ENCODE data around the gene PDE2A.

Gene PDE2A

DNA sequence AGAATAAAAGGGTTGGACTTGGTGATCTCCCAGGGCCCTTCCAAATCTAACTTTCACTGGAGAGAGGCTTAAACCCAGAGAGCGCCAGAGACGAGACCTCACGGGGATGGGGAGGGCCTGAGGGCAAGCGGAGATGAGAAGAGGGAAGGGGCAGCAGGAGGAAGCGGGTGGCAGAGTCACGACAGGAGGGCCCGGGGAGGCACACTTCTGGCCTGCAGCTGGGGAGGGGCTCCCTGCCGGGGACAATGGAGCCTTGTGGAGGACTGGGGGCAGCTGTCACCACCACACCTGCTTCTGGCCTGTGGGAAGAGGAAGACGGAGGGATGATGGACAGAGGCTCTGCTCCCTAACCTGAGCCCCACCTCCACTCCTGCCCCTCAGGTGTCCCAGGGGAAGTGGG, 40.2 kb downstream of the PDE2A start:
- DNase-seq, result no peak

DNA sequence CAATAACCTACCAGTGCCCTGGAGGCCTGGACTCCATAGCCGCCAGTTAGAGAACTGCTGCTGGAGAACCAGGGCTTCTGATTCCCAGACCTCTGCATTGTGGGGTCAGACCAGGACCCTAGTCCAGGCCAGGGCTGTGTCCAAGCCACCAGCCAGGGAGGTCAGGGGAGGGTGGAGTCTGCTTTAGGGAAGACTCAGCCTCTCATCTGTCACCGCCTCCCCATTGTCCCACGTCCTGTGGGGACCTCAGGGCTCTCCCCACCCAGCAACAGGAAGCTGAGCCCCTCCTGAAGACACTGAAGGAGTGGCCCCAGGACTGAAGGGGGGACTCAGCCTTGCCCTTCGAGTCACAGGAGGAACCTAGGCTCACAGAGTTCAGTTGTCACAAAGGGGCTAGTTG, 41.2 kb downstream of the PDE2A start:
- DNase-seq, result no peak

DNA sequence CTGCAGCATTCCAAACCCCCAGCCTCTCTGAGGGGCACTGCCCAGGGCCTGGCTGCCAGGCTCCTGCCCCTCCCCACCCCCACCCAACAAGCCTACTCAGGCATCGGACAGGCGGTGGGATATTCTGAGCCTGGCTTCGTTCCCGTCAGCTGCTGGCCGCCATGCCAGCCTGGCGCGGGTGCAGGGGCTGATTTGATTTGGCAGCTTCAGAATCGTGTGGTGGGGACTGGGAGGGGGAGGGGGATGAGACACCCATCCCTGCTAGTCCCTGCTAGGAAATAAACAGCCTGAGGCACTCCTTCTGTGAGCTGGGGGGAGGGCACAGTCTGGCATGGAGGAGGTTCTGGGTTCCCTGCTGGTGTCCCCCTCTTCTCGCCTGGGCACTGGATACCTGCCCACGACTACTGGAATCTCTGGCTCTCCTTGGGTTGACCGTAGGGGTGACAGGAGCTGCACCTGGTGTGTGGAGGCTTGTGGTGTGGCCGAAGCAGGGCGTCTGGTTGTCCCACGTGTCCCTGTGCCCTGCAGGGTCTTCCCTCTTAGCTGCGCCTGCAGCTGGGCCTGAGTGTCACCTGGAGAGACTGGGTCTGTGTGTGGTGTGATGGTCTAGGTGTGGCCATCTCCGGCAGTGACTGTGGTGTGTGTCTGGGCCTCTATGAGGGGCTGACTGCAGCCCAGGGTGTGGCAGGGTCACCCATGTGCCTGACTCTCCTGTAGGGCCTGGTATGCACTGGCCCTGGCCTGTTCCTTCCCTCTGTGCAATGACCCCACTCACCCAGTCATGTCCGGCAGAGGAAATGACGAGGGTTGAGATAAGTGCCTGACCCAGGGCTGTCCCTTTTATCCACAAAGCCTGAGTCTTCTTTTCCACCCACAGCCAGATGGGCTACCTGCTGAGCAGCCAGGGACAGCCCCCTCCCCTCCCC, 42.2 kb downstream of the PDE2A start:
- no peak for DNase-seq

DNA sequence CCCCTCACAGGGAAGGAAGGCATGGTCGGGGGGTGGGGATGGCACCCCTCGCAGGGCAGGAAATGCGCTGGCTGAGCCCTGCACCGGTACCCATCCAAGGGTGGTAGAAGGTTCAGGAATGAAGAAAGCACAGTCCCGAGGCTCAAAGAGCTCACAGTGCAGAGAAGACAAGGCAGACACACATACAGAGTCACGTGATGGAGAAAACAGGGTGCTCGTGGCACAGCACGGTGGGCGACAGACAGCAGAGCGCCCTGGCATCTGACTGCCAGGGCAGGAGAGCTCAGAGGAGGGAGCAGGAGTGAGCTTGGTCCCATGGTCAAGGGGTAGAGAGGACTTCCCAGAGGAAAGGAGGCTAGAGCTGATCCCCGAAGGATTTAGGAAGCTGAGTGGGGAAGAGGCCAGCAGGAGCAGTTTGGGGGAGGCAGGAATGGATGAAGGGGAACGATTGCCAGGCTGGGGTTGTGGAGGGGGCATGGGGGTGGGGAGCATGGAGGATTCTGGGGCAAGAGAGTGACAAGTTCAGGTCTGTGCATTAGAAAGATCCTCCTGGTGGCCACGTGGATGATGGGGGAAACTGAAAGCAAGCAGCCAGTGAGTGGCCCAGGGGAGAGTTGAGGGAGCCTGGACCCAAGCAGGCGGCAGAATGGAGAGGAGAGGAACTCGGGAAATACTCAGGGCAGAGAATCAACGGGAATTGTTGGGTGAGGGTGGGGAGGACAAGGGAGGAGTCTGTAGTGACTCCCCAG, 43.9 kb downstream of the PDE2A start:
- no peak for DNase-seq

DNA sequence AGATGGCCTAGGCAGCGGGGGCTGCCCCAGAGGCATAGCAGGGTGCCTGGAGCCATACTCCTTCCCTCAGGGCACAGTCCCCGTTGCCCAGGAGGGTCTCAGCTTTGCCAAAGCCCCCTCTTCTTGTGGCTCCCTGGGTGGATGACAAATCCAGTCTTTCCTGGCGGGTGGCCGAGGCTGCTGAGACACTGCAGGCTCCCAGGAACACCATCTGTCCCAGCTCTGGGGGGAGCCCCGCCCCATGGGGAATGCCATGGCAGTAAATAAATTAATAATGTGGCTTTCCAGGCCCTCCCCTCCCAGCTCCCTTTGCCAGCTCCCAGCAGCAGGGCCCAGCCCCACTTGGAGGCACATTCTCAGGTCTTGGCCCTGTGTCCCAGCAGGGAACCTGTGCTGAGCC, 45.0 kb downstream of the PDE2A start:
- DNase-seq, result no peak

DNA sequence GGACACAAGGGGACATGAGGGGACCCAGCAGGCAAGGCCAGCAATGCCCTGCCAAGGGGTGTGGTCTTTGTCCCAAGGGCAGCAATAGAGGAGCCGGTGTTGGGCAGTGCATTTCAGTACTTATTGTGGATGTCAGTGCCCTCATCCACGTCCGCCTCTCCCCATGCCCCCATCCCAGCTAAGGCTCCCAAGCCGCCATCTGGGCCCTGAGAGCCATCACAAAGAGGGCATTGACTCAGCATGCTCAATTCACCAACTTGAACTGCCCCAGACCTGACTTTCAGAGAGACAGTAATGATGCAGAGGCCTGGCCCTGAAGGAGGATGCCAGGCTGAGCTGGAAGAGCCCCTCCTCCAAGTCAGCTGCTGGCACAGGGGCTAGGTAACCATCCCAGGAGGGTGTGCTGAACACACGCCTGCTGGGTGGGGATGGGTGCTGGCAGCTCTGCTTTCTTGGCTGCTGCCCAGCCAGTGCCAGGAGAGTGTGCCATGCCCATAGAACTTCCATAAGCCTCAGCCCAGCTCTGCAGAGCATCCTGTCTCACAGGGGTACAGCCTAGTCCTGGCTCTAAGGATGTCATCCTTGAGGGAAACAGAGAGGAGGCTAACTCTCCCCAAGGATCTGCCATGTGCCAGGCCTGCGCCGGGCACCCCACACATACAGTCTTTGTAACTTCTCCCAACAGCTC, 46.5 kb downstream of the PDE2A start:
- no peak for DNase-seq

DNA sequence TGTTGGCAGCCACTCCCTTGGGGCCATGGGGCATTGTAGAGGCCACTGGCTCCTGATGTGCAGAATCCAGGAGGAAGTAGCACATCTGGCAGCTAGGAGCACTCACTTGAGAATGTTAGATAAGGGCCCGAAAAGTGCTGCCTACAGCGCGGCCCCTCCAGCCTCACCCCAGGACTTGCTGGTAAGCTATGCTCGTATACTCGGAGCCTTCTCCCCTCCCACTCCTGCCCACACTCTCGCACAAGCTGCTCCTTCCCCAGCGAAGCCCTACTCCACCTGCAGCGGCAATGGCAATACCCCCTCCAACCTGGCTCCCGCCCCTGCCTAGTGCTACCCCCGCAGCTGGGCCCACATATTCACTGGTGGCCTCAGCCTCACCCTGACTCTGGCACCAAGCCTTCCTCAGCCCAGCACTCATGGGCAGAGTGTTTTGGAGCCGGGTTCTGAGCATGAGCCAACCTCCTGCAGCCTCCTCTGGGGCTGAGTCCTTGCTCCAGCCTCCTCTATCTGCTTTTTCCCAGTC, 47.7 kb downstream of the PDE2A start:
- no peak for DNase-seq

DNA sequence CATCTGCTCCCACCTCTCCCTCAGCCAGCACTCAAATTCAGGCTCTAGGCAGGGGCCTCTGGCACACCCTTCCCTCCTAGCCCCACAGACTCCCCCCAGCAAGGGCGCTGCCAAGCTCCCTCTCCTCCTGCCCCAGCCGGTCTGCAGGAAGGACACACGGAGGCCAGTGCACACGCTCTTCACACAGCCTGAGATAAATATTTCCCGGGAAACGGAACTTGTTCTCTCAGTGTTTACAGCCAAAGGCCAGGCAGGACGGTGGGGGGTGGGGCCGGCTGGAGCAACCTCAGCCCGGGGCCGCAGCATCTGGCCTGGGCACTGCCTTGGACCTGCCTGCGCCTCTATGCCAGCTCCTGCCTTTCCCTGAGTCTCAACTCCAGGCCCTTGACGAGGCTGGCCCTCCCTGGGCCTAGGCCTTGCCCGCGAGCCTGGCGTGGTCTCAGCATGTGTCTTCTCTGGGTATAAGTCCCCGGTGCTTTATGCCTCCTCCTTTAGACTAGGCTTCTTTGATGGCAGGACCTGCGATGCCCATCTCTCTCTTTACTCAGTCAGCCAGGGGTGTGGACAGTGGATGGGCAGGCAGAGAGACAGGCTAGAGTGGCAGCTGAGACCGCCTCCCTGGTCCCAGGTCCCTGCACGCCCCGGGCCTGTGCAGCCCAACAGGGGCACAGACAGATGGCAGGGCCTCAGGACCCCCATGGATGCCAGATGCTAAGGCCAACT, 48.4 kb downstream of the PDE2A start:
- no peak for DNase-seq

DNA sequence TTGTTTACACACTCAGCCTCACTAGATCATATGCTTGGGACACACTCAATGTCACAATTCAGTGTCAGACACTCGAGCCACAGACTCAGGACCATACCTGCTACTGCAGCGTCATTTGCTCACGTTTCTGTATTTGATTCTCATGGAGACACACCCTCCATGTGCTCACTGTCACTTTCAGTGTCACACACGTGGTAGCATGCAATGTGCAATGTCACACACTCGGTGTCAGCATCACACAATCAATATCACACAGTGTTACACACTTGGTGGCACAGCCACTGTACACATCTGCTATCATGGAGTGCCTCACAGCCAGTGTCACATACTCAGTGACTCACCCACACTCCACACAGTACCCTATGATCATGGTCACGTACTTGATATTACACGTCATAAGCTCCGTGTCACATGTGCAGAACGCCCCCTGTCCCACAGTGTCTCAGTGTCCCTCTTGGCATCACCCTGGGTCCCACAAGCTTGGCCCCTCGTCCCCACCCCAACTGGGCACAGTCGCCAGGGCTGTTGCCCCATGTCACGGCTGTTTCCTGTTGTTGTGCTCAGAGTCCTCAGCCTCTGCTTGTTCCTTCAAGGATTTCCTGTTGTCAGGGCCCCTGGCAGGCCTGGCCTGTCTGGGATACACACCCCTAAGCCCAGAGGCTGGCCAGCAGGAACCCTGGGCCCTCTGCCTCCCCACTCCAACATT, 49.6 kb downstream of the PDE2A start:
- DNase-seq, result peak; percentile 21

DNA sequence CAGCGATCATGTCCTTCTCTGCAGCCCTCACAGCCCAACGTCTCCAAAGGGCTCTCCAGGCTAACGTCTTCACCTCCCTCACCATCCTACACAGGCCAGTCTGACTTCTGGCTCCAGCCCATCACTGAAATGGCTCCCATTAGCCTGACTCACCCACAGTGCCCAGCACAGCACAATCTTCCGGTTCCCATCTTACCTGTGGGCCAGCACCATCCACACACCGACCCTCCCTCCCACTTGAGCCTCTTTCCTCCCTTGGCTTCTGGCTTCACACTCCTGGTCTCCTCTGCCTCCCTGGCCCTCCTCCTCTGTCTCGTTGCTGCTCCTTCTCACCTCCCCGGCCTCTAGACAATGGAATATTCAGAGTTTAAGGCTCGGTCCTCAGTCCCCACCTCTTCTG, 51.2 kb downstream of the PDE2A start:
- DNase-seq, result no peak

DNA sequence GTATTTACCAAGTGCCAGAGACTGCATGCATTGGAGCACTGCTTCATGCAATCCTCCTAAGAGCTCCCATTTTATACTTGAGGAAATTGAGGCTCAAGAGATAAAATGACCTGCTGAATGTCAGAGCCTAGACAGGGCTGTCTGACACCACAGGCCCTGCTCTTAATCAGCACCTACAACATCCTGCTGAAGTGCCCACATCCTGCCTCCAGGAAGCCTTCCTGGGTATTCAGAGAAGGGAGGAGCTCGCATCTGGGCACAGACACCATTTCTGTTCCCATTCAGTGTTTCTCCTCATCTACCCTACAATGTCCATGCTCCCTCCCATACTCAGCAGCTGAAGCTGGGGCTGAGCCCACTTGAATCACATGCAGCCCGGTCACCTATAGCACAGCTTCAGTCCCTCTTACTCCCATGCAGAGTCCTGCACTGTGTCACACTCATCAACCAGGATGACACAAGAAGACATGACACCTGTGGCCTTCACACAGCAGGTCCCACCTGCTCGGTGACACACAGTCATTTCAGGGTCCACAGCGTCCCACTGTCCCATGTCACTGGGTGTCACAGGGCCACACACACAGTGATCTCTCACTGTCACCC, 53.1 kb downstream of the PDE2A start:
- no peak for DNase-seq

DNA sequence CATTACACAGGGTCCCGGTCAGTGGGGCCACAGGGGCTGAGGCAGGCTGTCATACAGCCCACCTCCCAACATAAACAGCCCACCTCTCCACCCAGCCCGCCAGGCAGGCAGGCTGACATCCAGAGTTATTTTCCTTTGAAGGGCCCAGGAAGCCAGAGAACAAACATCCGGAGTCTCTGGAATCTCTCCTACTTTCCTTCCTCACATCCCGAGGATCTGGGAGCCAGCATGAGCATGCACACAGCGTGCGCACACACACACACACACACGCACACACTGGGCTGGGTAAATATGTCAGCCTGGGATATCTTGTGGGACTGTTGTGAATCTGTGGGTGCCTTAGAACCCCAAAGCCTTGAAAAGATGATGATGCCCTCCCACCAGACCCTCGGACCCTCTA, 55.4 kb downstream of the PDE2A start:
- no peak for DNase-seq

DNA sequence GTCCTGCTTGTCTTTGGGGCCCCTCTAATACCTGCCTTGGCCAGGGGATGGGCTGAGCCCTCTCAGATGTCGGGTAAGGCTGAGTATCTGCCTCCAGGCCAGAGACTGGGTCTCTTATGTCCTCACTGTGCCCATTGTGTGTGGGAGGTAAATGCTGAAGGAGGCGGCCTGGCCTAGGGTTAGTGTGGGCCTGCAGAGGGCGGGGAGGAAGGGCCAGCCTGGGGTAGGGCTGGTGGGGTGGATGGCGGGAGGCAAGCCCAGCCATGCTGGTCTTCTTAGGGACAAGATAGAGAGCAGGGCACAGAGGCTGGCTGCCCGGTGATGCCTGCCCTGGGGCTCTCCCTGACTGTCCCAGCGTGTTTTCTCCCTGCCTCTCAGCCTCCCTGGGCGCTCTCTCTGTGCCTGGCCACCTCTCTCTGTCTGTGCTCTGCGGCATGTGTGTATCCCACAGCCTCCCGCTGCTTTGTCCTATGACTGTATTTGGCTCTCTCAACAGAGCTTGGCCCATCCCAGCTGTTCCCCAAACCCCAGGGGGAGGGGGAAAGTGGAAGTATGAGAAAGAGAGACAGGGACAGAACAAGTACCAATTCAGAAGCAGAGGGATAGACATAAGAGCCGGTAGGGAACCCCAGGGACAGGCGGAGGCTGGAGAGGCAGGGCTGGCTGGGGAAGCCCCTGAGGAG, 57.0 kb downstream of the PDE2A start:
- DNase-seq, result no peak

DNA sequence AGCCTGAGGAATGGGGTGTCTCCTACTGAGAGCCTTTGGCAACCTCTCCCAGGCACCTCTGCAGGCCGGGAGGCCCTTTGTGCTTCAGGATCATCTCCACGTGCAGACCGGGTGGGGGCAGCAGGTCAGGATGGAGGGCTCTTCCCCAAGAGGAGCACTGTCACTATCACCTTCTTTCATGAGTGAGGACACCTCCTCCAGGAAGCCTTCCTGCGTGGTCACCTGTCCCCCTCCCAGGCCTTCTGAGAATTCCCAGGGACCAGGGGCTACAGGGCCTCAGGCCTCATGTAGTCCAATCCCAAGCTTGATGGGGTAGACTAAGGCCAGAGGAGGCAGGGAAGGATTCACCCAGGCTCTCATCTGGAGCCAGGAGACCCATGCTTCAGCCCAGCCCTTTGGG, 57.6 kb downstream of the PDE2A start:
- no peak for DNase-seq

DNA sequence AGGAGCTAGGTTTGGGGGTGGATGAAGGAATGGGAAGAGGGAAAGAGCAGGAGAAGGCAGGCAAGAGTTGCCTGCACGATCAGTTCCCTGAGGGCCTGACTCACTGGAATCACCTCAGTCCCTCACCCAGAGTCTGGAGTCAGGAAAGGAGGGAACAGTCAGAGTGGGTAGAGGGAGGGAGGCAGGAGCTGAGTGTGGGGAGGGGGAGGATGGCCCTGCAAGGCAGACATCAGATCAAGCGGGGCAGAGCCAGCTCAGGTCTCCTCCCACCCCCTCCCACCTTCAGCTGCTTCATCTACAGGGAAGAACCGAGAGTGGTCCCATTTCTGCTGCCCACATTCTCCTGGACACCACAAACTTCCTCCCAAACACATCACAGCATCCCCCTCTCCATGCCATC, 58.9 kb downstream of the PDE2A start:
- no peak for DNase-seq

DNA sequence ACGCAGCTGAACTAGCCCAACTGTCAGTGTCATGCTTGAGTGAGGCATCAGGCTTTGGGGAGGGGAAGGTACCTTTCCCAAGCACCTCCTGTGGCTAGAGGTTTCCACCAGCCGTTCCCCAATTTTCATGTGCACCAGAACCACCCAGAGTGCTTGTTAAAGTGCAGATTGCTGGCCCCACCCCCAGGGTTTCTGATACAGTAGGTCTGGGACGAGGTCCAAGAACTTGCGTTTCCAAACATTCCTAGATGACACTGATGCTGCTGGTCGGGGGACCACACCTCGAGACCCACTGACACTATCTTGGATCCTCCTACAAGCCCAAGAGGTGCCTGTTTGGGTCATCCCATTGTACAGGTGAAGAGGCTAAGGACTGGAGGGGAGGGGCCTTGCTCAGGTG, 59.8 kb downstream of the PDE2A start:
- DNase-seq, result no peak

DNA sequence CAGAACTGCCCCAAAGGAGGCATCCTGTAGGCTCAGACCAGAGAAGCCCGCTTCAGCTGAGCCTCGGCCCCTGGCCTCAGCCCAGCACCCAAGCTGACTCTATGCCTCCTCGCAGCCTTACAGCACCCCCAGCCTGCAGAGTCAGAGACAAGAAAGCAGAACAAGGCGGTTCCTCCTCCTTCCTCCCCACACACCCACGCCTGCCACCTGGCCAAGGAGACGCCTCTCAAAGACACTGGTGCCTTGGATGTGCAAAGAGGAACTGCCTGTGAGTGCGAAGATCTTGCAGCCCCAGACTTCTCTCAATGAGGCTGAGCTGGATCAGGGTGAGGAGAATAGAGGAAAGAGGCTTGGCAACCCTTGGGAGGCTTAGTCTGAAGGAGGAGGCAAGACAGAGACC, 60.2 kb downstream of the PDE2A start:
- DNase-seq, result peak; percentile 83

DNA sequence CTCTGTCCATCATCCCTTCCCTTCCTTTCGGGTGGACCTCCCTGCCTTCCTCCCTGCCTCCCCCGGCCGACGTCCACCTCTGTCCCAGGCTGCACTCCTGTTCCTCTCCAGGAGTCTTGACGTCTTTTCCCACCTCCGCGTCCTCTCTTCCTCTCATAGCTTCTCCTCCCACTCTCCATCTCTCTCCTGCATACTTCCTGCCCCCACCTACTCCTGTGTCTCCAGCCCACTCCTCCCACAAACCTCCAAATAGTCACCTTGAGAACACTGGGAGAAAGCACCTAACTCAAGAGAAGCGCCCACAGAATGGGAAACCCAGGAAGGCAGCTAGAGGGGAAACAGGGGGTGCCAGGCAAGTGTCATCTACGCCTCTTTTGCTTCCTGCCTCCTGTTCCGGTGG, 60.8 kb downstream of the PDE2A start:
- no peak for DNase-seq

DNA sequence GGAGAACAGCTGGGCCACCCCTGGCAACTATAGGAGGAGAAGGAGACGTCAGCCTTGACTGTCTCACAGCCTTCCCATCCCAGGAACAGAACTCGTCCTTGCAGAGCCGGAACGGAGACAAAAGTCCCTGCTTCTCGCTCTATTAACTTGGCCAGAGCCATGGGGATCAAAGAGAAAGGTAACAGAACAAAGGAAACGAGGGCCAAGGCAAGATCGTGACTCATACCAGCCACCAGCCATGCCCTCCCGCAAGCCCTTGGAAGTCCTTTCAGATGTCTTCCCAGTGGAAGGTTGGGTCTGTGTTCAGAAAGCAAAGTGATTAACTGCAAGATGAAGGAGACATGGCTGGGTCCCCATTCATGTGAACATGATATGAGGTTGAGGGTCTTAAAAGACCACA, 64.7 kb downstream of the PDE2A start:
- DNase-seq, result no peak

DNA sequence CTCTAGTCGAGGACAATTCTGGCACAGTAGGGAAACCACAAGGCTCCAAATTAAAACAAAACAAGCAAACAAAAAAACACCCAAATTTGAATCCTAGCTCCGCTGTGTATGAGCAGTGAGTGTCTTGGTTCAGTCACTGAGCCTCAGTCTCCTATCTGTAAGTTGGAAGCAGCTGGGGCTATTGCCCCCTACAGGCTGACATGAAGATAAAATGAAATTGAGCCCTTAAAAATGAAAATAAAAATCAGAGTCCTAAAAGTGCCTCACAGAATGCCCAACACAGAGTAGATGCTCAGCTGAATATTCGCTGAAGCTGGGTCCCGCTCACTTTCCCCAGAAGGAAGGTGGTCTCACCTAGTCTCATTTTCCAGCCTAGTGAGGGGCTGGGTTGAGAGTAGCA, 65.2 kb downstream of the PDE2A start:
- DNase-seq, result no peak

DNA sequence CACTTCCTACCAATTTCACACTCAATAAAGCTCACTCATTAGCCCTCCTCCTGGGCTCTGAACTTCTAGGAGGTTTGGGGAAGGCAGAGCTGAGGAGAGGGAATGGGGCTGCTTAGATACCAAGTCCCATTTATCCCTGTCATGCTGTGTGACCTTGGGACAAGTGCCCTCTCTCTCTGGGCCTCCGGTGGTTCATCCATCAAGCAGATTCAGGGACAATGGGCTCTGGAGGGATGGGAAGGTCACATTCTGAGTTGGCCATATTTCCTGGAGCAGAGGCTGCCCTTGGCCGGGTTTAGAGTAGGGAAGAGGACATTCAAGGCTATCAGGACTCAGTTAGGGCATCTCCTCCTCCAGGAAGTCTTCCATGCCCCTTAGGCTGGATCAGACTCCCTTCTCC, 66.7 kb downstream of the PDE2A start:
- DNase-seq, result no peak

Data from CD4-positive, alpha-beta T cell treated with Interleukin-15 for 1 hour (primary cell).